Upper lobe of left lung (tissue), 4 donors: ENCODE measurements around the gene MYO16.

Source experiments
- CTCF ChIP-seq, 6 experiments: fragments of 450-650 bp in 4 of 6; fragments of 200-600 bp in 2 of 6; sonication (generic) in 2 of 6; IDR thresholded peaks; one replicate each; pipeline ENCODE4 v1.5.1; 2016 to 2019; ENCODE audit warnings: antibody characterized with exemption in 6 of 6
- POLR2AphosphoS5 ChIP-seq, 2 donors: sonication (generic); formaldehyde crosslinking; IDR thresholded peaks; one replicate each; pipeline ENCODE4 v1.5.1; 2017; ENCODE audit warnings: antibody characterized with exemption in 2 of 2

- no peak for TF ChIP-seq POLR2AphosphoS5 (IDR thresholded peaks at IDR 0.05)
- no peak for TF ChIP-seq CTCF (IDR thresholded peaks at IDR 0.05)
These were observed 591.2 kb downstream of the MYO16 start for GRCh38 chr13:109220631-109221030.
